WTC11 (cell line): ENCODE measurements around the gene ACO1. TPM values are rescaled to one million over a fixed set of nuclear protein-coding genes. Genes with fewer than 3 reads are reported as not detected.

ENCODE experiments used
- ATAC-seq: fragments of 200-7000 bp; cut with Tn5 transposase; 2 replicates; pipeline ENCODE4 v1.10.0; 2021; ENCODE audit warnings: mild to moderate bottlenecking, moderate library complexity
- CTCF ChIA-PET: fragments of 300-600 bp; sonication (Branson Sonifier 250); formaldehyde crosslinking; loops from one replicate; lab custom pipeline; 2021; ENCODE audit warnings: antibody characterized with exemption; lab: Charles Lee
- POLR2A ChIA-PET: fragments of 350-600 bp; sonication (Branson Sonifier 250); formaldehyde crosslinking; loops from one replicate; lab custom pipeline; 2021; ENCODE audit warnings: antibody characterized with exemption; lab: Charles Lee
- DNase-seq: peaks from one replicate; pipeline ENCODE4 v3.0.0; 2021; ENCODE audit warnings: low spot score
- H3K27ac Mint-ChIP-seq: 2 replicates; pipeline ENCODE4 v1.8.0; 2021; ENCODE audit warnings: mixed read lengths
- H3K27me3 Mint-ChIP-seq: 2 replicates; pipeline ENCODE4 v1.8.0; 2021; ENCODE audit warnings: low read depth, mild to moderate bottlenecking, moderate library complexity, mixed read lengths
- H3K36me3 Mint-ChIP-seq: 2 replicates; pipeline ENCODE4 v1.8.0; 2021; ENCODE audit warnings: mixed read lengths
- H3K4me1 Mint-ChIP-seq: 2 replicates; pipeline ENCODE4 v1.8.0; 2022; ENCODE audit warnings: mixed read lengths
- H3K4me3 Mint-ChIP-seq: 2 replicates; pipeline ENCODE4 v1.8.0; 2021; ENCODE audit warnings: mild to moderate bottlenecking, moderate library complexity, mixed read lengths
- H3K9me3 Mint-ChIP-seq: 2 replicates; pipeline ENCODE4 v1.8.0; 2021; ENCODE audit warnings: mixed read lengths
- CREB1 ChIP-seq: sonication (generic); formaldehyde crosslinking; IDR thresholded peaks from 2 replicates; pipeline ENCODE4 v1.8.0; 2023; ENCODE audit warnings: mild to moderate bottlenecking, missing genetic modification reagents
- ELF4 ChIP-seq: sonication (generic); formaldehyde crosslinking; IDR thresholded peaks from 2 replicates; pipeline ENCODE4 v1.8.1; 2022; ENCODE audit warnings: low read depth, mild to moderate bottlenecking, moderate library complexity, missing genetic modification reagents
- ESRRA ChIP-seq: sonication (generic); formaldehyde crosslinking; IDR thresholded peaks from 2 replicates; pipeline ENCODE4 v1.8.1; 2022; ENCODE audit warnings: mild to moderate bottlenecking, missing genetic modification reagents, borderline replicate concordance
- GTF2I ChIP-seq: fragments of 250-450 bp; sonication (Bioruptor Pico); conservative IDR thresholded peaks from 2 replicates; pipeline ENCODE4 v1.4.0; 2021; ENCODE audit warnings: mild to moderate bottlenecking
- HMGA2 ChIP-seq: fragments of 250-450 bp; sonication (Bioruptor Pico); IDR thresholded peaks from 2 replicates; pipeline ENCODE4 v1.4.0; 2021; ENCODE audit warnings: mild to moderate bottlenecking, moderate library complexity
- IRF2 ChIP-seq: sonication (generic); formaldehyde crosslinking; IDR thresholded peaks from 2 replicates; pipeline ENCODE4 v1.8.0; 2022; ENCODE audit warnings: low read depth, missing genetic modification reagents, borderline replicate concordance
- JAZF1 ChIP-seq: fragments of 250-450 bp; sonication (Bioruptor Pico); IDR thresholded peaks from 2 replicates; pipeline ENCODE4 v1.9.0; 2021; ENCODE audit warnings: moderate library complexity, mild to moderate bottlenecking, inconsistent platforms
- NFE2L1 ChIP-seq: sonication (generic); formaldehyde crosslinking; IDR thresholded peaks from 2 replicates; pipeline ENCODE4 v1.8.1; 2023; ENCODE audit warnings: missing genetic modification reagents
- TEAD1 ChIP-seq: sonication (generic); formaldehyde crosslinking; IDR thresholded peaks from 2 replicates; pipeline ENCODE4 v1.8.0; 2022; ENCODE audit warnings: mild to moderate bottlenecking, missing genetic modification reagents
- TP53 ChIP-seq: sonication (generic); formaldehyde crosslinking; IDR thresholded peaks from 2 replicates; pipeline ENCODE4 v1.8.1; 2023; ENCODE audit warnings: mild to moderate bottlenecking, missing genetic modification reagents
- ZBTB21 ChIP-seq: sonication (generic); formaldehyde crosslinking; IDR thresholded peaks from 2 replicates; pipeline ENCODE4 v1.8.1; 2023; ENCODE audit warnings: mild to moderate bottlenecking, missing genetic modification reagents, borderline replicate concordance
- total RNA-seq: library from RNA; stranded (reverse); gene quantifications from 3 replicates; pipeline ENCODE4 v1.2.3, GENCODE V29; 2021
- TF ChIP-seq, protein P1 (sequence below): sonication (generic); formaldehyde crosslinking; IDR thresholded peaks from 2 replicates; pipeline ENCODE4 v1.8.0; 2023; ENCODE audit warnings: mild to moderate bottlenecking, missing genetic modification reagents
- TF ChIP-seq, protein P2 (sequence below): sonication (generic); formaldehyde crosslinking; IDR thresholded peaks from 2 replicates; pipeline ENCODE4 v1.8.1; 2023; ENCODE audit warnings: mild to moderate bottlenecking, missing genetic modification reagents, moderate library complexity
- TF ChIP-seq, protein P3 (sequence below): sonication (generic); formaldehyde crosslinking; conservative IDR thresholded peaks from 2 replicates; pipeline ENCODE4 v1.8.1; 2022; ENCODE audit warnings: mild to moderate bottlenecking, missing genetic modification reagents
- TF ChIP-seq, protein P4 (sequence below): fragments of 250-450 bp; sonication (Bioruptor Pico); IDR thresholded peaks from 2 replicates; pipeline ENCODE4 v1.9.0; 2021; ENCODE audit warnings: mild to moderate bottlenecking
- TF ChIP-seq, protein P5 (sequence below): sonication (generic); formaldehyde crosslinking; IDR thresholded peaks from 2 replicates; pipeline ENCODE4 v1.8.0; 2023; ENCODE audit warnings: missing genetic modification reagents, mild to moderate bottlenecking, borderline replicate concordance
- TF ChIP-seq, protein P6 (sequence below): sonication (generic); formaldehyde crosslinking; IDR thresholded peaks from 2 replicates; pipeline ENCODE4 v1.8.1; 2023; ENCODE audit warnings: mild to moderate bottlenecking, missing genetic modification reagents
- TF ChIP-seq, protein P7 (sequence below): sonication (generic); formaldehyde crosslinking; IDR thresholded peaks from 2 replicates; pipeline ENCODE4 v1.8.1; 2023; ENCODE audit warnings: mild to moderate bottlenecking, missing genetic modification reagents, moderate library complexity

ACO1 gene
- total RNA-seq, 1 experiment from 2014 or later = 40.2 TPM

DNA sequence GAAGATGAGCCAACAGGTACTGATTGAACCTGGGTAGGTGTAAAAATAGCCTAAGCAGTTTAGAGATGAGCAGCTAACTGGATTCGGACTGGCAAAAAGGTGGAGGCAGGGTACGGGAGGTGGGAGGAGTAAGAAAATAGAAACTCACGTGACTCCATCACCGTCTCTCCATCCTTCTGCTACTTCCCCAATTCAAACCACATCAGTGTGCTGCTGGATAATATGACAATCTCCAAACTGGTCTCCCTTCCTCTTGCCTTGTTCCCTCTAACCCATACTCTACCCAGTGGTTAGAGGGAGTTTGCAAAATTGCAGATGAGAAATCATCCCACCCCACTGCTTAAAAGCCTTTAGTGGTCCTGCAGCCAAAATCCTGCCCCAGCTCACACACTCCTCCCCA, 98.9 kb downstream of the ACO1 start:
- no peak overlapping the region for H3K4me3 Mint-ChIP-seq
- ChIA-PET CTCF (no interaction called here), POLR2A (no interaction called here)
- ATAC-seq = no peak
- no peak overlapping the region for H3K27ac Mint-ChIP-seq
- H3K4me1 Mint-ChIP-seq = no peaks in the 10 kb centered on the region
- peaks cover 31% of the 10 kb centered on the region for H3K36me3 Mint-ChIP-seq
- peaks cover 4% of the 10 kb centered on the region; the same call in 1 of the 2 replicates for H3K9me3 Mint-ChIP-seq
- no peaks in the 10 kb centered on the region for H3K27me3 Mint-ChIP-seq
- TF ChIP-seq NFE2L1 (CRISPR knock-in tag) (no peak), GTF2I (CRISPR knock-in tag) (no peak), TEAD1 (no peak), IRF2 (no peak), ELF4 (CRISPR knock-in tag) (no peak), TP53 (CRISPR knock-in tag) (no peak), HMGA2 (CRISPR knock-in tag) (no peak), JAZF1 (CRISPR knock-in tag) (no peak), CREB1 (CRISPR knock-in tag) (no peak), ZBTB21 (CRISPR knock-in tag) (no peak), ESRRA (CRISPR knock-in tag) (no peak)
- TF ChIP-seq, protein P1, sequence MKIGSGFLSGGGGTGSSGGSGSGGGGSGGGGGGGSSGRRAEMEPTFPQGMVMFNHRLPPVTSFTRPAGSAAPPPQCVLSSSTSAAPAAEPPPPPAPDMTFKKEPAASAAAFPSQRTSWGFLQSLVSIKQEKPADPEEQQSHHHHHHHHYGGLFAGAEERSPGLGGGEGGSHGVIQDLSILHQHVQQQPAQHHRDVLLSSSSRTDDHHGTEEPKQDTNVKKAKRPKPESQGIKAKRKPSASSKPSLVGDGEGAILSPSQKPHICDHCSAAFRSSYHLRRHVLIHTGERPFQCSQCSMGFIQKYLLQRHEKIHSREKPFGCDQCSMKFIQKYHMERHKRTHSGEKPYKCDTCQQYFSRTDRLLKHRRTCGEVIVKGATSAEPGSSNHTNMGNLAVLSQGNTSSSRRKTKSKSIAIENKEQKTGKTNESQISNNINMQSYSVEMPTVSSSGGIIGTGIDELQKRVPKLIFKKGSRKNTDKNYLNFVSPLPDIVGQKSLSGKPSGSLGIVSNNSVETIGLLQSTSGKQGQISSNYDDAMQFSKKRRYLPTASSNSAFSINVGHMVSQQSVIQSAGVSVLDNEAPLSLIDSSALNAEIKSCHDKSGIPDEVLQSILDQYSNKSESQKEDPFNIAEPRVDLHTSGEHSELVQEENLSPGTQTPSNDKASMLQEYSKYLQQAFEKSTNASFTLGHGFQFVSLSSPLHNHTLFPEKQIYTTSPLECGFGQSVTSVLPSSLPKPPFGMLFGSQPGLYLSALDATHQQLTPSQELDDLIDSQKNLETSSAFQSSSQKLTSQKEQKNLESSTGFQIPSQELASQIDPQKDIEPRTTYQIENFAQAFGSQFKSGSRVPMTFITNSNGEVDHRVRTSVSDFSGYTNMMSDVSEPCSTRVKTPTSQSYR (CRISPR knock-in tag) = no peak
- TF ChIP-seq, protein P2, sequence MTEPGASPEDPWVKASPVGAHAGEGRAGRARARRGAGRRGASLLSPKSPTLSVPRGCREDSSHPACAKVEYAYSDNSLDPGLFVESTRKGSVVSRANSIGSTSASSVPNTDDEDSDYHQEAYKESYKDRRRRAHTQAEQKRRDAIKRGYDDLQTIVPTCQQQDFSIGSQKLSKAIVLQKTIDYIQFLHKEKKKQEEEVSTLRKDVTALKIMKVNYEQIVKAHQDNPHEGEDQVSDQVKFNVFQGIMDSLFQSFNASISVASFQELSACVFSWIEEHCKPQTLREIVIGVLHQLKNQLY (CRISPR knock-in tag) = no peak
- TF ChIP-seq, protein P3, sequence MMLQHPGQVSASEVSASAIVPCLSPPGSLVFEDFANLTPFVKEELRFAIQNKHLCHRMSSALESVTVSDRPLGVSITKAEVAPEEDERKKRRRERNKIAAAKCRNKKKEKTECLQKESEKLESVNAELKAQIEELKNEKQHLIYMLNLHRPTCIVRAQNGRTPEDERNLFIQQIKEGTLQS (CRISPR knock-in tag) = no peak
- TF ChIP-seq, protein P4, sequence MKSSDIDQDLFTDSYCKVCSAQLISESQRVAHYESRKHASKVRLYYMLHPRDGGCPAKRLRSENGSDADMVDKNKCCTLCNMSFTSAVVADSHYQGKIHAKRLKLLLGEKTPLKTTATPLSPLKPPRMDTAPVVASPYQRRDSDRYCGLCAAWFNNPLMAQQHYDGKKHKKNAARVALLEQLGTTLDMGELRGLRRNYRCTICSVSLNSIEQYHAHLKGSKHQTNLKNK (CRISPR knock-in tag) = no peak
- TF ChIP-seq, protein P5, sequence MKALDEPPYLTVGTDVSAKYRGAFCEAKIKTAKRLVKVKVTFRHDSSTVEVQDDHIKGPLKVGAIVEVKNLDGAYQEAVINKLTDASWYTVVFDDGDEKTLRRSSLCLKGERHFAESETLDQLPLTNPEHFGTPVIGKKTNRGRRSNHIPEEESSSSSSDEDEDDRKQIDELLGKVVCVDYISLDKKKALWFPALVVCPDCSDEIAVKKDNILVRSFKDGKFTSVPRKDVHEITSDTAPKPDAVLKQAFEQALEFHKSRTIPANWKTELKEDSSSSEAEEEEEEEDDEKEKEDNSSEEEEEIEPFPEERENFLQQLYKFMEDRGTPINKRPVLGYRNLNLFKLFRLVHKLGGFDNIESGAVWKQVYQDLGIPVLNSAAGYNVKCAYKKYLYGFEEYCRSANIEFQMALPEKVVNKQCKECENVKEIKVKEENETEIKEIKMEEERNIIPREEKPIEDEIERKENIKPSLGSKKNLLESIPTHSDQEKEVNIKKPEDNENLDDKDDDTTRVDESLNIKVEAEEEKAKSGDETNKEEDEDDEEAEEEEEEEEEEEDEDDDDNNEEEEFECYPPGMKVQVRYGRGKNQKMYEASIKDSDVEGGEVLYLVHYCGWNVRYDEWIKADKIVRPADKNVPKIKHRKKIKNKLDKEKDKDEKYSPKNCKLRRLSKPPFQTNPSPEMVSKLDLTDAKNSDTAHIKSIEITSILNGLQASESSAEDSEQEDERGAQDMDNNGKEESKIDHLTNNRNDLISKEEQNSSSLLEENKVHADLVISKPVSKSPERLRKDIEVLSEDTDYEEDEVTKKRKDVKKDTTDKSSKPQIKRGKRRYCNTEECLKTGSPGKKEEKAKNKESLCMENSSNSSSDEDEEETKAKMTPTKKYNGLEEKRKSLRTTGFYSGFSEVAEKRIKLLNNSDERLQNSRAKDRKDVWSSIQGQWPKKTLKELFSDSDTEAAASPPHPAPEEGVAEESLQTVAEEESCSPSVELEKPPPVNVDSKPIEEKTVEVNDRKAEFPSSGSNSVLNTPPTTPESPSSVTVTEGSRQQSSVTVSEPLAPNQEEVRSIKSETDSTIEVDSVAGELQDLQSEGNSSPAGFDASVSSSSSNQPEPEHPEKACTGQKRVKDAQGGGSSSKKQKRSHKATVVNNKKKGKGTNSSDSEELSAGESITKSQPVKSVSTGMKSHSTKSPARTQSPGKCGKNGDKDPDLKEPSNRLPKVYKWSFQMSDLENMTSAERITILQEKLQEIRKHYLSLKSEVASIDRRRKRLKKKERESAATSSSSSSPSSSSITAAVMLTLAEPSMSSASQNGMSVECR (CRISPR knock-in tag) = no peak
- TF ChIP-seq, protein P6, sequence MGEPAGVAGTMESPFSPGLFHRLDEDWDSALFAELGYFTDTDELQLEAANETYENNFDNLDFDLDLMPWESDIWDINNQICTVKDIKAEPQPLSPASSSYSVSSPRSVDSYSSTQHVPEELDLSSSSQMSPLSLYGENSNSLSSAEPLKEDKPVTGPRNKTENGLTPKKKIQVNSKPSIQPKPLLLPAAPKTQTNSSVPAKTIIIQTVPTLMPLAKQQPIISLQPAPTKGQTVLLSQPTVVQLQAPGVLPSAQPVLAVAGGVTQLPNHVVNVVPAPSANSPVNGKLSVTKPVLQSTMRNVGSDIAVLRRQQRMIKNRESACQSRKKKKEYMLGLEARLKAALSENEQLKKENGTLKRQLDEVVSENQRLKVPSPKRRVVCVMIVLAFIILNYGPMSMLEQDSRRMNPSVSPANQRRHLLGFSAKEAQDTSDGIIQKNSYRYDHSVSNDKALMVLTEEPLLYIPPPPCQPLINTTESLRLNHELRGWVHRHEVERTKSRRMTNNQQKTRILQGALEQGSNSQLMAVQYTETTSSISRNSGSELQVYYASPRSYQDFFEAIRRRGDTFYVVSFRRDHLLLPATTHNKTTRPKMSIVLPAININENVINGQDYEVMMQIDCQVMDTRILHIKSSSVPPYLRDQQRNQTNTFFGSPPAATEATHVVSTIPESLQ (CRISPR knock-in tag) = no peak
- TF ChIP-seq, protein P7, sequence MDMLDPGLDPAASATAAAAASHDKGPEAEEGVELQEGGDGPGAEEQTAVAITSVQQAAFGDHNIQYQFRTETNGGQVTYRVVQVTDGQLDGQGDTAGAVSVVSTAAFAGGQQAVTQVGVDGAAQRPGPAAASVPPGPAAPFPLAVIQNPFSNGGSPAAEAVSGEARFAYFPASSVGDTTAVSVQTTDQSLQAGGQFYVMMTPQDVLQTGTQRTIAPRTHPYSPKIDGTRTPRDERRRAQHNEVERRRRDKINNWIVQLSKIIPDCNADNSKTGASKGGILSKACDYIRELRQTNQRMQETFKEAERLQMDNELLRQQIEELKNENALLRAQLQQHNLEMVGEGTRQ = no peak
- no peak for DNase-seq
